AG10803 (cell line): ENCODE measurements around the gene CCDC12.

Experiments used
- DNase-seq: peaks from one replicate; pipeline ENCODE4 v3.0.0; 2010; ENCODE audit warnings: low read depth
- H3K4me3 ChIP-seq: 2 replicates; pipeline ENCODE4 v1.5.1; 2011; ENCODE audit warnings: mild to moderate bottlenecking, low read length, control low read depth
- CTCF ChIP-seq: conservative IDR thresholded peaks from 2 replicates; pipeline ENCODE4 v1.5.1; 2011; ENCODE audit warnings: mild to moderate bottlenecking, low read length, control low read depth, inconsistent platforms

Gene CCDC12

GRCh38 chr3:46984591-46985459 lies 8.3 kb upstream of the CCDC12 start:
- no peak for TF ChIP-seq CTCF
- no peak overlapping the region for H3K4me3 ChIP-seq
- DNase-seq: no peak

GRCh38 chr3:46982546-46982945 lies 6.0 kb upstream of the CCDC12 start:
- no peak overlapping the region for H3K4me3 ChIP-seq
- TF ChIP-seq CTCF: no peak
- DNase-seq: no peak

GRCh38 chr3:46981932-46982471 lies 5.5 kb upstream of the CCDC12 start:
- no peak for TF ChIP-seq CTCF
- H3K4me3 ChIP-seq: no peak overlapping the region
- DNase-seq: no peak

GRCh38 chr3:46979958-46980497 lies 3.5 kb upstream of the CCDC12 start:
- no peak for DNase-seq
- TF ChIP-seq CTCF: no peak
- H3K4me3 ChIP-seq: peak overlapping the region; percentile 75

GRCh38 chr3:46978985-46979944 lies 2.7 kb upstream of the CCDC12 start, which contains the start of gene NBEAL2:
TSS of gene NBEAL2 (plus strand) at chr3:46979666. CDS start at chr3:46979862, 196 bp downstream.
- peak within 1 kb of the TSS; percentile 75 for H3K4me3 ChIP-seq
- DNase-seq: peak; percentile 90

More at GRCh38 chr3:46978985-46979944, 2.7 kb upstream of the CCDC12 start, which contains the start of gene NBEAL2:
- no peak for TF ChIP-seq CTCF
